ENCODE measurements around the gene ADAM12. TPM values are rescaled to one million over a fixed set of nuclear protein-coding genes. Genes with fewer than 3 reads are reported as not detected.
"Not testable (repeated sequence)": the region's sequence is repeated elsewhere in the genome, so short reads cannot be mapped to it uniquely, and the experiment has no call there.

The ADAM12 gene
- total RNA-seq, 2 donors from 2014 or later: 0.14 to 1.9 TPM

DNA sequence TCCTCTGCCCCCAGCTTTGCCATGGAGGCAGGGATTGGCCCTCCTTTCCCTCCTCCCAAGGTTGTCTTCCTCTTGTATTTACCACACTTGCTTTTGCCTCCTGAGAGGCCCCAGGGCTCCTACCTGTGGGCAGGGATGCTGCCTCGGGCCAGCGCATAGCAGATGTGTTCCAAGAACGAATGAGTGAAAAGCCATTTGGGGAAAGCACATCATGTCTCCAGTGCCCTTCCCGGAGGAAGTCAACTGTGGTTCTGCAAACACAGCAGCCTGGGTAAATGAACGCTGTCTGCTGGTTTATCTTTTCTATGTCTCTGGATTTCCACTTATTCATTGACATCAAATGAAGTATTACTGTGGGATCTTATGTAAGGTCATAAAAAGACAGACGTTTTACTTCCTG, 330.2 kb downstream of the ADAM12 start:
- Histone ChIP-seq H3K4me3 (no peak overlapping the region), H3K9me3 (no peaks in the 10 kb centered on the region), H3K27me3 (replicated peaks; ENCODE audit: insufficient read depth) (no peaks in the 10 kb centered on the region), H3K4me1 (replicated peaks) (no peaks in the 10 kb centered on the region), H3K36me3 (no peaks in the 10 kb centered on the region), H3K27ac (no peak overlapping the region)
- intact Hi-C loops (cut with DNase I): no loop called here
- WGBS: 37% methylated on average over 6 of the region's 6 CpGs
- TF ChIP-seq POLR2AphosphoS5 (IDR thresholded peaks at IDR 0.05): no peak
- TF ChIP-seq, protein P1, sequence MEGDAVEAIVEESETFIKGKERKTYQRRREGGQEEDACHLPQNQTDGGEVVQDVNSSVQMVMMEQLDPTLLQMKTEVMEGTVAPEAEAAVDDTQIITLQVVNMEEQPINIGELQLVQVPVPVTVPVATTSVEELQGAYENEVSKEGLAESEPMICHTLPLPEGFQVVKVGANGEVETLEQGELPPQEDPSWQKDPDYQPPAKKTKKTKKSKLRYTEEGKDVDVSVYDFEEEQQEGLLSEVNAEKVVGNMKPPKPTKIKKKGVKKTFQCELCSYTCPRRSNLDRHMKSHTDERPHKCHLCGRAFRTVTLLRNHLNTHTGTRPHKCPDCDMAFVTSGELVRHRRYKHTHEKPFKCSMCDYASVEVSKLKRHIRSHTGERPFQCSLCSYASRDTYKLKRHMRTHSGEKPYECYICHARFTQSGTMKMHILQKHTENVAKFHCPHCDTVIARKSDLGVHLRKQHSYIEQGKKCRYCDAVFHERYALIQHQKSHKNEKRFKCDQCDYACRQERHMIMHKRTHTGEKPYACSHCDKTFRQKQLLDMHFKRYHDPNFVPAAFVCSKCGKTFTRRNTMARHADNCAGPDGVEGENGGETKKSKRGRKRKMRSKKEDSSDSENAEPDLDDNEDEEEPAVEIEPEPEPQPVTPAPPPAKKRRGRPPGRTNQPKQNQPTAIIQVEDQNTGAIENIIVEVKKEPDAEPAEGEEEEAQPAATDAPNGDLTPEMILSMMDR (IDR thresholded peaks at IDR 0.05): no peak
- no peak for TF ChIP-seq POLR2A (IDR thresholded peaks at IDR 0.05)
- DNase-seq (ENCODE audit: low spot score): no peak

DNA sequence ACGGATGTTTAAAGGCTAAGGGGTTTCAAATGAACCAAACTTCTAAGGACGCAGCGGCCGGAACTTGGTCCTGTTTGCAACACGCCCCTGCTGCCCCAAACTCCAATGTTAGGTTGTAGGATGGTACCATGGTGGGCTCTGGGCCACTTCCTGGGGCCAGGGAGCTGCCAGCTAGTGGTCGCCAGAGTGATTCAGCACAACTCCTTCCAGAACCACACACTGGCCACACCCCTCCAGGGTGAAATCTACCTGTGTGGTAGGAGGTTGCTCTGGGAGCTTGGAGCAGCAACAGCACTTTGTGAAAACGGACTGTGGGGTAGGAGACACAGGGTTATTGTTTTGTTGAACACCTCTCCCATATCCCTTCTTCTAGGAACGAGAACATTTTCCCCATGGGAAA, 330.8 kb downstream of the ADAM12 start:
- TF ChIP-seq, protein P1 (IDR thresholded peaks at IDR 0.05): no peak
- TF ChIP-seq POLR2AphosphoS5 (IDR thresholded peaks at IDR 0.05): no peak
- no peak for TF ChIP-seq POLR2A (IDR thresholded peaks at IDR 0.05)
- no peaks in the 10 kb centered on the region for H3K4me1 ChIP-seq (replicated peaks)
- H3K4me3 ChIP-seq: no peak overlapping the region
- DNase-seq (ENCODE audit: low spot score): no peak
- 90% methylated on average over 8 of the region's 8 CpGs for WGBS
- intact Hi-C loops (cut with DNase I): no loop called here
- H3K36me3 ChIP-seq: no peaks in the 10 kb centered on the region
- H3K27me3 ChIP-seq (replicated peaks; ENCODE audit: insufficient read depth): no peaks in the 10 kb centered on the region
- no peaks in the 10 kb centered on the region for H3K9me3 ChIP-seq
- H3K27ac ChIP-seq: no peak overlapping the region

DNA sequence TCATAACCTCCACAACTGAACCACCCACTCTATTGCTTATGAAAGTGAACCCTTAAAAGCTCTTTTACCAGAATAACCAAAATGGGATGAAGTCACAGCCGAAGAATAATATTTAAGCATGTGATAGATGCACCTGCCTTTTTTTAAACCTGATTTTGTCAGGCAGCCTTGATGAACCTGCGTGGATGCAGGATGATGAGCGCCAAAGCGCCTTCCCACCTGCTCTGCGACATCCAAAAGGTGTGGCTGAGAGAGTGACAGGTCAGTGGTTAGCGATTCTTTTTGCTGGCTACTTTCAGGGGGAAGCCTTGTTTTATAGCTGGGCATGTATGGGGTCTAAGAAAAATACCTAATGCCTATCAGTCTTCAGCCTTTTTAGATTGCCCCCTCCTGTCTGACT, 334.1 kb downstream of the ADAM12 start:
- intact Hi-C loops (cut with DNase I): no loop called here
- no peak for TF ChIP-seq POLR2AphosphoS5 (IDR thresholded peaks at IDR 0.05)
- TF ChIP-seq, protein P1 (IDR thresholded peaks at IDR 0.05): no peak
- no peak for TF ChIP-seq POLR2A (IDR thresholded peaks at IDR 0.05)
- H3K36me3 ChIP-seq: no peaks in the 10 kb centered on the region
- H3K9me3 ChIP-seq: no peaks in the 10 kb centered on the region
- no peak for DNase-seq (ENCODE audit: low spot score)
- WGBS: 96% methylated on average over 6 of the region's 6 CpGs
- H3K4me1 ChIP-seq (replicated peaks): no peaks in the 10 kb centered on the region
- H3K4me3 ChIP-seq: no peak overlapping the region
- H3K27ac ChIP-seq: no peak overlapping the region
- no peaks in the 10 kb centered on the region for H3K27me3 ChIP-seq (replicated peaks; ENCODE audit: insufficient read depth)

- Histone ChIP-seq H3K27me3 (replicated peaks; ENCODE audit: insufficient read depth) (no peaks in the 10 kb centered on the region), H3K36me3 (no peaks in the 10 kb centered on the region), H3K9me3 (no peaks in the 10 kb centered on the region), H3K4me3 (no peak overlapping the region), H3K4me1 (replicated peaks) (no peaks in the 10 kb centered on the region), H3K27ac (no peak overlapping the region)
- no peak for DNase-seq (ENCODE audit: low spot score)
- intact Hi-C loops (cut with DNase I): no loop called here
- TF ChIP-seq, protein P1 (IDR thresholded peaks at IDR 0.05): no peak
- TF ChIP-seq POLR2A (IDR thresholded peaks at IDR 0.05): no peak
- no peak for TF ChIP-seq POLR2AphosphoS5 (IDR thresholded peaks at IDR 0.05)
- 100% methylated on average over 2 of the region's 2 CpGs for WGBS
Measured at GRCh38 chr10:126052171-126052570, 336.1 kb downstream of the ADAM12 start.

GRCh38 chr10:126049759-126050700, 338.2 kb downstream of the ADAM12 start:
- DNase-seq (ENCODE audit: low spot score): no peak
- TF ChIP-seq POLR2AphosphoS5 (IDR thresholded peaks at IDR 0.05) (no peak), POLR2A (IDR thresholded peaks at IDR 0.05) (no peak)
- TF ChIP-seq, protein P1 (IDR thresholded peaks at IDR 0.05): no peak
- no peaks in the 10 kb centered on the region for H3K27me3 ChIP-seq (replicated peaks; ENCODE audit: insufficient read depth)
- H3K4me3 ChIP-seq: no peak overlapping the region
- no peaks in the 10 kb centered on the region for H3K4me1 ChIP-seq (replicated peaks)
- H3K27ac ChIP-seq: no peak overlapping the region
- WGBS: 55% methylated on average over 13 of the region's 13 CpGs
- H3K9me3 ChIP-seq: no peaks in the 10 kb centered on the region
- no peaks in the 10 kb centered on the region for H3K36me3 ChIP-seq
- intact Hi-C loops (cut with DNase I): no loop called here

DNA sequence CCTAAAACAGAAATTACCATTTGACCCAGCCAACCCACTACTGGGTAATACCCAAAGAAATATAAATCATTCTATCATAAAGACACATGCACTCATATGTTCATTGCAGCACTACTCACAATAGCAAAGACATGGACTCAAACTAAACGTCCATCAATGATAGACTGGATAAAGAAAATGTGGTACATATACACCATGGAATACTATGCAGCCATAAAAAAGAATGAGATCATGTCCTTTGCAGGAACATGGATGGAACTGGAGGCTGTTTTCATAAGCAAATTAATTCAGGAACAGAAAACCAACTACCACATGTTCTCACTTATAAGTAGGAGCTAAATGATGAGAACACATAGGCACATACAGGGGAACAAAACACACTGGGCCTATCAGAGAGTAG, 340.5 kb downstream of the ADAM12 start:
- intact Hi-C loops (cut with DNase I); H3K4me1 ChIP-seq (replicated peaks); DNase-seq (ENCODE audit: low spot score); H3K4me3 ChIP-seq; H3K36me3 ChIP-seq; H3K27me3 ChIP-seq (replicated peaks; ENCODE audit: insufficient read depth); H3K27ac ChIP-seq; H3K9me3 ChIP-seq: not testable (repeated sequence)
- 90% methylated on average over 1 of the region's 1 CpG for WGBS

Measured in prostate gland (tissue), 2 donors.